IMR-90 (cell line): ENCODE measurements around the gene TNFRSF1A. TPM values are rescaled to one million over a fixed set of nuclear protein-coding genes. Genes with fewer than 3 reads are reported as not detected.

Experiments used
- ATAC-seq: fragments of 200-7000 bp; cut with Tn5 transposase; 2 replicates; pipeline ENCODE4 v1.9.1; 2020; ENCODE audit warnings: low read depth, mild to moderate bottlenecking, moderate library complexity
- BruUV-seq: library from RNA; stranded (reverse); fragments of 400-500 nt; replicated peaks from 2 replicates; lab custom pipeline; 2021; lab: Mats Ljungman, UMichigan
- CTCF ChIA-PET: fragments of 300-600 bp; formaldehyde crosslinking; extraction: SDS; loops from one replicate; lab custom pipeline; 2021; ENCODE audit warnings: antibody characterized with exemption; lab: Yijun Ruan, JAX
- POLR2A ChIA-PET: fragments of 300-600 bp; sonication (Branson Sonifier 250); formaldehyde crosslinking; loops from one replicate; lab custom pipeline; 2022; ENCODE audit warnings: antibody characterized with exemption; ENCODE audit not compliant: unreplicated experiment; lab: Charles Lee
- DNase-seq: peaks from one replicate; pipeline ENCODE4 v3.0.0; 2013
- H2AFZ ChIP-seq: replicated peaks from 2 replicates; pipeline ENCODE3; 2013; ENCODE audit warnings: low read length, mild to moderate bottlenecking; ENCODE audit not compliant: poor library complexity
- H2AK5ac ChIP-seq: 2 replicates; pipeline ENCODE4 v1.6.1; 2013; ENCODE audit warnings: low read depth, low read length, inconsistent platforms
- H2AK9ac ChIP-seq: replicated peaks from 2 replicates; pipeline ENCODE3; 2013; ENCODE audit warnings: mild to moderate bottlenecking, low read depth, low read length, moderate library complexity; ENCODE audit not compliant: poor library complexity
- H2BK120ac ChIP-seq: 2 replicates; pipeline ENCODE4 v1.6.1; 2013; ENCODE audit warnings: low read depth, low read length, inconsistent platforms
- H2BK15ac ChIP-seq: 3 replicates; pipeline ENCODE4 v1.6.1; 2013; ENCODE audit warnings: low read depth, low read length, inconsistent platforms
- H2BK20ac ChIP-seq: 2 replicates; pipeline ENCODE4 v1.6.1; 2013; ENCODE audit warnings: low read depth, mild to moderate bottlenecking, inconsistent platforms, low read length, moderate library complexity
- H2BK5ac ChIP-seq: 2 replicates; pipeline ENCODE4 v1.6.1; 2013; ENCODE audit warnings: mild to moderate bottlenecking, low read depth, low read length, inconsistent platforms; ENCODE audit not compliant: poor library complexity, severe bottlenecking
- H3K14ac ChIP-seq: replicated peaks from 2 replicates; pipeline ENCODE4 v1.6.1; 2013; ENCODE audit warnings: low read depth, low read length, inconsistent platforms
- H3K18ac ChIP-seq: 2 replicates; pipeline ENCODE4 v1.6.1; 2013; ENCODE audit warnings: low read depth, low read length, control low read depth
- H3K23ac ChIP-seq: 2 replicates; pipeline ENCODE4 v1.6.1; 2013; ENCODE audit warnings: low read depth, low read length, inconsistent platforms
- H3K27ac ChIP-seq: 2 replicates; pipeline ENCODE4 v1.5.1; 2013; ENCODE audit warnings: mild to moderate bottlenecking, control low read depth, low read length; ENCODE audit not compliant: insufficient read depth
- H3K27me3 ChIP-seq: 2 replicates; pipeline ENCODE4 v1.6.1; 2013; ENCODE audit warnings: low read length; ENCODE audit not compliant: control insufficient read depth, insufficient read depth
- H3K36me3 ChIP-seq: 2 replicates; pipeline ENCODE4 v1.6.1; 2013; ENCODE audit warnings: low read length, mixed read lengths; ENCODE audit not compliant: control insufficient read depth, insufficient read depth
- H3K4ac ChIP-seq: 2 replicates; pipeline ENCODE4 v1.6.1; 2013; ENCODE audit warnings: low read depth, low read length, inconsistent platforms
- H3K4me1 ChIP-seq: 2 replicates; pipeline ENCODE4 v1.6.1; 2013; ENCODE audit warnings: low read length, mixed read lengths; ENCODE audit not compliant: control insufficient read depth, insufficient read depth
- H3K4me2 ChIP-seq: 2 replicates; pipeline ENCODE4 v1.6.1; 2013; ENCODE audit warnings: low read depth, mild to moderate bottlenecking, control low read depth, low read length, moderate library complexity
- H3K4me3 ChIP-seq: 2 replicates; pipeline ENCODE4 v1.5.1; 2013; ENCODE audit warnings: low read depth, mild to moderate bottlenecking, control low read depth, low read length, moderate library complexity; ENCODE audit not compliant: insufficient read depth
- H3K56ac ChIP-seq: 2 replicates; pipeline ENCODE4 v1.6.1; 2013; ENCODE audit warnings: low read length, inconsistent platforms; ENCODE audit not compliant: insufficient read depth; ENCODE audit errors: extremely low read depth
- H3K79me1 ChIP-seq, 2 experiments: 2 replicates each; pipeline ENCODE4 v1.6.1; 2013; ENCODE audit warnings: low read length in 2 of 2, inconsistent platforms in 1 of 2, low read depth in 1 of 2
- H3K9ac ChIP-seq: 2 replicates; pipeline ENCODE4 v1.6.1; 2013; ENCODE audit warnings: low read depth, low read length, control low read depth
- H3K9me1 ChIP-seq: 2 replicates; pipeline ENCODE4 v1.6.1; 2013; ENCODE audit warnings: low read length, inconsistent platforms; ENCODE audit not compliant: insufficient read depth
- H3K9me3 ChIP-seq: 2 replicates; pipeline ENCODE4 v1.6.1; 2013; ENCODE audit warnings: low read length; ENCODE audit not compliant: control insufficient read depth, insufficient read depth
- H4K20me1 ChIP-seq: 2 replicates; pipeline ENCODE4 v1.6.1; 2013; ENCODE audit warnings: low read length, inconsistent platforms; ENCODE audit not compliant: insufficient read depth
- H4K5ac ChIP-seq: 2 replicates; pipeline ENCODE4 v1.6.1; 2013; ENCODE audit warnings: mild to moderate bottlenecking, low read depth, low read length, control low read depth
- H4K8ac ChIP-seq, 2 experiments: 2 replicates each; pipeline ENCODE4 v1.6.1; 2013; ENCODE audit warnings: low read depth in 2 of 2, low read length in 2 of 2, control low read depth in 1 of 2, inconsistent platforms in 1 of 2
- H4K91ac ChIP-seq: 2 replicates; pipeline ENCODE4 v1.6.1; 2013; ENCODE audit warnings: low read depth, low read length, inconsistent platforms; ENCODE audit not compliant: insufficient read depth
- BHLHE40 ChIP-seq: fragments of 150-350 bp; IDR thresholded peaks from 2 replicates; pipeline ENCODE4 v1.6.1; 2016; ENCODE audit warnings: mild to moderate bottlenecking, low read depth, low read length
- FOS ChIP-seq: fragments of 150-350 bp; IDR thresholded peaks from 2 replicates; pipeline ENCODE4 v1.6.1; 2016; ENCODE audit warnings: low read depth, low read length
- MAFK ChIP-seq: IDR thresholded peaks from 2 replicates; pipeline ENCODE4 v1.6.1; 2012; ENCODE audit warnings: low read depth, low read length, improper control_type of control experiment
- MXI1 ChIP-seq: IDR thresholded peaks from 2 replicates; pipeline ENCODE4 v1.6.1; 2012; ENCODE audit warnings: low read depth, mild to moderate bottlenecking, low read length, moderate library complexity, borderline replicate concordance
- NFE2L2 ChIP-seq: fragments of 150-350 bp; IDR thresholded peaks from 2 replicates; pipeline ENCODE4 v1.6.1; 2016; ENCODE audit warnings: low read depth, mild to moderate bottlenecking, low read length
- SMC3 ChIP-seq: fragments of 150-350 bp; IDR thresholded peaks from 2 replicates; pipeline ENCODE4 v1.6.1; 2016; ENCODE audit warnings: low read depth, mild to moderate bottlenecking, antibody characterized with exemption, low read length, moderate library complexity
- WGBS, 2 experiments: methylation state at CpG; one replicate each; pipeline versions ENCODE4 v1.1.5 to v1.1.7; 2013; ENCODE audit warnings: missing lambda C conversion rate in 2 of 2; ENCODE audit not compliant: insufficient read length in 1 of 2; ENCODE audit errors: extremely low coverage in 2 of 2; 5-methylcytosine and 5-hydroxymethylcytosine counted together
- dilution Hi-C: fragments of 300-500 bp; cut with HindIII; formaldehyde crosslinking; loops from one replicate; pipeline ENCODE4 v1.14.3; 2018; ENCODE audit warnings: low sequenced_read_pairs; ENCODE audit not compliant: unreplicated experiment
- in situ Hi-C: fragments of 300-500 bp; cut with MboI; formaldehyde crosslinking; loops from 3 replicates; pipeline ENCODE4 v1.14.3; 2019; ENCODE audit warnings: low sequenced_read_pairs, inconsistent platforms, mixed read lengths
- intact Hi-C: fragments of 100-400 bp; cut with micrococcal nuclease; formaldehyde crosslinking; loops from 2 replicates; pipeline ENCODE4 v1.10.0; 2022
- polyA plus RNA-seq, 3 experiments: library from polyadenylated mRNA; depleted of rRNA; stranded (reverse); fragments of >200 nt; gene quantifications; 2 replicates each; pipeline ENCODE4 v1.2.3, GENCODE V29; 2012; ENCODE audit warnings: low replicate concordance in 1 of 3
- total RNA-seq: library from RNA; depleted of rRNA; stranded (reverse); fragments of >200 nt; gene quantifications from 2 replicates; pipeline ENCODE4 v1.2.3, GENCODE V29; 2012
- TF ChIP-seq, protein P1 (sequence below): fragments of 150-350 bp; IDR thresholded peaks from 2 replicates; pipeline ENCODE4 v1.6.1; 2016; ENCODE audit warnings: low read depth, mild to moderate bottlenecking, low read length, moderate library complexity, borderline replicate concordance
- TF ChIP-seq, protein P2 (sequence below): conservative IDR thresholded peaks from 2 replicates; pipeline ENCODE4 v1.5.1; 2012; ENCODE audit warnings: mild to moderate bottlenecking, low read depth, low read length, improper control_type of control experiment

Gene TNFRSF1A
- total and polyA plus RNA-seq, 2 of the 4 experiments (the other 2 are of a cell fraction) = 79.6 to 136 TPM

DNA sequence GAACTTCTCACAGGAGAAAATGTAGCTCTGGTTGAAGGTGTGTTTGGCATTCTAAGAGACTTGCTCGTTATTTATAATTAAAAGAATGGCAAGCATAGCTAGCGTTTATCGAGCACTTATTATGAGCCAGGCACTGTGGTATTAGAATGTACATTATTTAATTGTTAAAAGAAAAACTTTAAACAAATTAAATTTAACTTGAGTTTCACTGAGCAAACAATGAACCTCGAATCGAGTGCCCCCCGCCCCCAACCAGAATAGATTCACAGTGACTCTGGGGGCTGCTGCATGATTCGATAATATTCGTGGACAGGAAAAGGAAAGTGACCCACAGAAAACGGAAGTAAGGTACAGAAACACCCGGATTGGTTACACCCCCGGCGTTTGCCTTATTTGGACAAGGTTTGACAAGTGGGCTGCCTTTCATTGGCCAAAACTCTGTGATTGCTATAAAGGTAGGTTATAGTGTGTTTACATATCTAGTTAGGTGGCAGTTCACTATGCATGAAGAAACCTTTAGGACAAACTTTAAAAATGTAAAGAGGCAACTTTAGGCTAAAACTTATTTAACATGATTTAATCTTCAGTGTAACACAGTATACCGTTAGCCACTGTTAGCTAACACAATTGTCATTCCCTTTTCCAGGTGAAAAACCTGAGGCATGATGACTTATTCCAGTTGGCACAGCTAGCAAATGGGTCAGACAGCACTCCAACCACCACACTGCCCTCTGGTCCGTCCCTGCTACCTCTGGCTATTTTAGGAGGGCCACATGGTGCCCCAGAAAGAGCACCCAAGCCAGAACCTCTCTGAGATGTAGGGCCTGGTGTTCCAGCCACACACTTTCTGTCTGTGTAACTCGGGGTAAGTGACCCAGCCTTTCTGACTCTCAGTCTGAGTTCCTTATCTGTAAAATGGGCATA is 26.4 kb upstream of the TNFRSF1A start:
- Histone ChIP-seq H3K27ac (no peak overlapping the region), H3K14ac (no peak overlapping the region), H2AK5ac (peak overlapping the region; percentile 43; the same call in 1 of the 2 replicates), H3K36me3 (no peaks in the 10 kb centered on the region), H3K9me1 (peaks cover 9% of the 10 kb centered on the region), H2BK120ac (peak overlapping the region; percentile 46), H3K18ac (no peak overlapping the region), H2AFZ (peak overlapping the region; percentile 32), H3K56ac (no peak overlapping the region), H4K8ac (no peak overlapping the region; a peak in 1 of 4 replicates), H4K5ac (no peak overlapping the region), H2BK20ac (0 out of 2 replicates have a peak overlapping the region, but pooled peaks have one; percentile 33), H4K91ac (no peak overlapping the region), H4K20me1 (no peaks in the 10 kb centered on the region), H2BK15ac (peak overlapping the region; percentile 13; the same call in 1 of the 3 replicates), H3K27me3 (no peaks in the 10 kb centered on the region), H2AK9ac (no peak overlapping the region), H3K4me2 (no peak overlapping the region), H3K9me3 (no peaks in the 10 kb centered on the region), H3K4me3 (no peak overlapping the region), H2BK5ac (no peak overlapping the region), H3K79me1 (no peaks in the 10 kb centered on the region), H3K4ac (peak overlapping the region; percentile 65; the same call in 1 of the 2 replicates), H3K4me1 (peaks cover 26% of the 10 kb centered on the region), H3K9ac (no peak overlapping the region), H3K23ac (no peak overlapping the region)
- no TSS peak for BruUV-seq
- no peak for DNase-seq
- no peak for TF ChIP-seq MXI1
- no peak for TF ChIP-seq BHLHE40
- TF ChIP-seq FOS = no peak
- TF ChIP-seq, protein P1, sequence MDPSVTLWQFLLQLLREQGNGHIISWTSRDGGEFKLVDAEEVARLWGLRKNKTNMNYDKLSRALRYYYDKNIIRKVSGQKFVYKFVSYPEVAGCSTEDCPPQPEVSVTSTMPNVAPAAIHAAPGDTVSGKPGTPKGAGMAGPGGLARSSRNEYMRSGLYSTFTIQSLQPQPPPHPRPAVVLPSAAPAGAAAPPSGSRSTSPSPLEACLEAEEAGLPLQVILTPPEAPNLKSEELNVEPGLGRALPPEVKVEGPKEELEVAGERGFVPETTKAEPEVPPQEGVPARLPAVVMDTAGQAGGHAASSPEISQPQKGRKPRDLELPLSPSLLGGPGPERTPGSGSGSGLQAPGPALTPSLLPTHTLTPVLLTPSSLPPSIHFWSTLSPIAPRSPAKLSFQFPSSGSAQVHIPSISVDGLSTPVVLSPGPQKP = no peak
- no peak for TF ChIP-seq MAFK
- TF ChIP-seq, protein P2, sequence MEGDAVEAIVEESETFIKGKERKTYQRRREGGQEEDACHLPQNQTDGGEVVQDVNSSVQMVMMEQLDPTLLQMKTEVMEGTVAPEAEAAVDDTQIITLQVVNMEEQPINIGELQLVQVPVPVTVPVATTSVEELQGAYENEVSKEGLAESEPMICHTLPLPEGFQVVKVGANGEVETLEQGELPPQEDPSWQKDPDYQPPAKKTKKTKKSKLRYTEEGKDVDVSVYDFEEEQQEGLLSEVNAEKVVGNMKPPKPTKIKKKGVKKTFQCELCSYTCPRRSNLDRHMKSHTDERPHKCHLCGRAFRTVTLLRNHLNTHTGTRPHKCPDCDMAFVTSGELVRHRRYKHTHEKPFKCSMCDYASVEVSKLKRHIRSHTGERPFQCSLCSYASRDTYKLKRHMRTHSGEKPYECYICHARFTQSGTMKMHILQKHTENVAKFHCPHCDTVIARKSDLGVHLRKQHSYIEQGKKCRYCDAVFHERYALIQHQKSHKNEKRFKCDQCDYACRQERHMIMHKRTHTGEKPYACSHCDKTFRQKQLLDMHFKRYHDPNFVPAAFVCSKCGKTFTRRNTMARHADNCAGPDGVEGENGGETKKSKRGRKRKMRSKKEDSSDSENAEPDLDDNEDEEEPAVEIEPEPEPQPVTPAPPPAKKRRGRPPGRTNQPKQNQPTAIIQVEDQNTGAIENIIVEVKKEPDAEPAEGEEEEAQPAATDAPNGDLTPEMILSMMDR = no peak
- no peak for TF ChIP-seq SMC3
- TF ChIP-seq NFE2L2 = no peak
- intact Hi-C loops = no loop called here
- ChIA-PET POLR2A (no interaction called here), CTCF (interaction anchor here (0.5 kb wide), 1 partner anchor 32 kb away, joined by 3 read pairs; no protein-coding TSS in a partner anchor)
- dilution Hi-C loops = no loop called here
- ATAC-seq = no peak
- WGBS, 2 experiments = 82% methylated on average over 8 of the region's 15 CpGs; no CpG with 5 or more reads in 1 of the 2 experiments
- in situ Hi-C loops = no loop called here
